ENCODE measurements around the gene ISM2. TPM values are rescaled to one million over a fixed set of nuclear protein-coding genes. Genes with fewer than 3 reads are reported as not detected.

The ISM2 gene
- total and polyA plus RNA-seq, 10 of the 15 experiments (the other 5 are each of a cell fraction or from before 2014, with no cell fraction given) = 0.03 TPM; not detected in 9

DNA sequence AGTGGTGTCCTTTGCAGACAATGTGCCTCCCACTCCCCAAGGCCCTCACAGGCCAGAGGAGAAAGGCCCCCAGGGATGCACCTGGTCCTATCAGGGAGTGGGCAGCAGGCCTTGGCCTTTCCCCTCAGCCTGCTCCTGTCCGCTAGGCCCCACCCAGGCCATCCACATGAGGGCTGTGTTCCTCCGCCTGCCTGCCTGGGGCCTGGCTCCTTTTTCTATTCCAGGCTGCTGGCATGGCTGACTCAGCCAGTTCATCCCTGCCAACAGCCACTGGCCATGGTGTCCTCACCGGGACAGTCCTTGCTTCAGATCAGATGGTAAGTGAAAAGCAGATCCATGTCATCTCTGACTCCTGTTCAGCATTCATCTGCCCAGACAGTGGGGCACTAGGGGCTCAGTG, 13.4 kb downstream of the ISM2 start:
- no peak for ATAC-seq
- no peaks in the 10 kb centered on the region for H4K20me1 ChIP-seq (ENCODE audit: control insufficient read depth, insufficient read depth)
- in situ Hi-C loops (cut with MboI) = no loop called here
- H3K36me3 ChIP-seq (ENCODE audit: control insufficient read depth in 2 of 2, insufficient read depth in 2 of 2, low read length in 1 of 2) = no peaks in the 10 kb centered on the region
- 75% methylated on average over 3 of the region's 3 CpGs for WGBS (ENCODE audit: insufficient coverage, insufficient replicate concordance, low lambda C conversion rate, missing lambda C conversion rate)
- ChIA-PET SMC1A (ENCODE audit: uncharacterized antibody, unreplicated experiment) (no interaction called here), RAD21 (ENCODE audit: unreplicated experiment) (no interaction called here), CTCF (no interaction called here), POLR2A (no interaction called here)
- no peak overlapping the region for H3K27ac ChIP-seq (ENCODE audit: control insufficient read depth, insufficient read depth)
- H3K4me3 ChIP-seq = no peak overlapping the region
- H3K4me1 ChIP-seq (ENCODE audit: control insufficient read depth, insufficient read depth, low read length) = no peaks in the 10 kb centered on the region
- no peaks in the 10 kb centered on the region for H3K79me2 ChIP-seq (ENCODE audit: control insufficient read depth, insufficient read depth, low read length)
- intact Hi-C loops (cut with micrococcal nuclease; ENCODE audit: unreplicated experiment) = no loop called here
- no peaks in the 10 kb centered on the region for H3K27me3 ChIP-seq (replicated peaks in 1 of 2; ENCODE audit: control insufficient read depth in 2 of 2, insufficient read depth in 2 of 2, low read length in 1 of 2)
- BruUV-seq (replicated peaks) = no TSS peak
- FAIRE-seq = no peak
- H3K9me3 ChIP-seq (replicated peaks; ENCODE audit: control insufficient read depth, insufficient read depth, low read length) = no peaks in the 10 kb centered on the region
- H3K4me2 ChIP-seq (ENCODE audit: control insufficient read depth, insufficient read depth) = no peak overlapping the region
- DNase-seq (ENCODE audit: low read depth, low spot score) = no peak
- H2AFZ ChIP-seq (ENCODE audit: control insufficient read depth, low read depth, low read length) = no peak overlapping the region
- H3K9ac ChIP-seq (ENCODE audit: control insufficient read depth, insufficient read depth, low read length) = no peak overlapping the region
- no peak for TF ChIP-seq RBBP5 (conservative IDR thresholded peaks at IDR 0.05)
- no peak for TF ChIP-seq ZNF622 (IDR thresholded peaks at IDR 0.05)
- TF ChIP-seq, protein P1, sequence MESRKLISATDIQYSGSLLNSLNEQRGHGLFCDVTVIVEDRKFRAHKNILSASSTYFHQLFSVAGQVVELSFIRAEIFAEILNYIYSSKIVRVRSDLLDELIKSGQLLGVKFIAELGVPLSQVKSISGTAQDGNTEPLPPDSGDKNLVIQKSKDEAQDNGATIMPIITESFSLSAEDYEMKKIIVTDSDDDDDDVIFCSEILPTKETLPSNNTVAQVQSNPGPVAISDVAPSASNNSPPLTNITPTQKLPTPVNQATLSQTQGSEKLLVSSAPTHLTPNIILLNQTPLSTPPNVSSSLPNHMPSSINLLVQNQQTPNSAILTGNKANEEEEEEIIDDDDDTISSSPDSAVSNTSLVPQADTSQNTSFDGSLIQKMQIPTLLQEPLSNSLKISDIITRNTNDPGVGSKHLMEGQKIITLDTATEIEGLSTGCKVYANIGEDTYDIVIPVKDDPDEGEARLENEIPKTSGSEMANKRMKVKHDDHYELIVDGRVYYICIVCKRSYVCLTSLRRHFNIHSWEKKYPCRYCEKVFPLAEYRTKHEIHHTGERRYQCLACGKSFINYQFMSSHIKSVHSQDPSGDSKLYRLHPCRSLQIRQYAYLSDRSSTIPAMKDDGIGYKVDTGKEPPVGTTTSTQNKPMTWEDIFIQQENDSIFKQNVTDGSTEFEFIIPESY (IDR thresholded peaks at IDR 0.05) = no peak
- TF ChIP-seq ESRRA (IDR thresholded peaks at IDR 0.05; ENCODE audit: low read length) = no peak
- TF ChIP-seq, protein P2, sequence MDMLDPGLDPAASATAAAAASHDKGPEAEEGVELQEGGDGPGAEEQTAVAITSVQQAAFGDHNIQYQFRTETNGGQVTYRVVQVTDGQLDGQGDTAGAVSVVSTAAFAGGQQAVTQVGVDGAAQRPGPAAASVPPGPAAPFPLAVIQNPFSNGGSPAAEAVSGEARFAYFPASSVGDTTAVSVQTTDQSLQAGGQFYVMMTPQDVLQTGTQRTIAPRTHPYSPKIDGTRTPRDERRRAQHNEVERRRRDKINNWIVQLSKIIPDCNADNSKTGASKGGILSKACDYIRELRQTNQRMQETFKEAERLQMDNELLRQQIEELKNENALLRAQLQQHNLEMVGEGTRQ (IDR thresholded peaks at IDR 0.05; ENCODE audit: borderline replicate concordance, low read depth, low read length) = no peak
- no peak for TF ChIP-seq POLR2A (IDR thresholded peaks at IDR 0.05; ENCODE audit: low read depth, low read length)
- TF ChIP-seq RFX5 (IDR thresholded peaks at IDR 0.05; ENCODE audit: low read depth, low read length) = no peak
- no peak for TF ChIP-seq YY1 (IDR thresholded peaks at IDR 0.05; ENCODE audit: low read depth, low read length)
- TF ChIP-seq NR2C1 (IDR thresholded peaks at IDR 0.05) = no peak
- no peak for TF ChIP-seq POLR2AphosphoS5 (IDR thresholded peaks at IDR 0.05; ENCODE audit: low read length)
- no peak for TF ChIP-seq ZNF207 (IDR thresholded peaks at IDR 0.05; ENCODE audit: borderline replicate concordance)
- no peak for TF ChIP-seq EZH2 (IDR thresholded peaks at IDR 0.05; ENCODE audit: borderline replicate concordance, control insufficient read depth, low read depth, low read length)
- TF ChIP-seq SMC3 (IDR thresholded peaks at IDR 0.05; ENCODE audit: borderline replicate concordance, low read length) = no peak
- TF ChIP-seq ZNF687 (IDR thresholded peaks at IDR 0.05) = no peak
- TF ChIP-seq TBL1XR1 (IDR thresholded peaks at IDR 0.05; ENCODE audit: low read depth, low read length) = no peak
- no peak for TF ChIP-seq KLF5 (IDR thresholded peaks at IDR 0.05; ENCODE audit: partially characterized antibody)
